ENCODE results near the gene ARF1. TPM values are rescaled to one million over a fixed set of nuclear protein-coding genes. Genes with fewer than 3 reads are reported as not detected.

The ARF1 gene
- total and polyA plus RNA-seq, 10 of the 15 experiments (the other 5 are each of a cell fraction or from before 2014, with no cell fraction given), result 48.4 to 508 (median 283) TPM

DNA sequence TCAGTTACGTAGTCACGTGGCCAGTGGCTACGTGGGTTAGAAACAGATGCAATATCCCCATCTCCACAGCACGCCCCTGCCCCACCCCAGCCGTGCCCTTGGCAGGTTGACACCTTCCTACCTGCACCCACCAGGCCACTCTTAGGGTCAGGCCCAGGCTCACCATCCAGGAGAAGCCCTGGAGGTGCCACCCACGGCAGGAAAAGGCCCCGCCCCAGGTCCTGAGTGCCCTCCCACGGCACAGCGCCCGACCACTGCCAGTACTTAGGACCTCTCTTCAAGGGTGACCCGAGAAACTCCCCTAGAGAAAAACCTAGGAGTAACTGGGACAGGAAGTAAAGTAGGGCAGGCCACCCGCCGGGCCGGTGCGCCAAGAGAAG is 19.1 kb downstream of the ARF1 start:
- FAIRE-seq, result no peak
- intact Hi-C loops (cut with micrococcal nuclease; ENCODE audit: unreplicated experiment), result no loop called here
- no peaks in the 10 kb centered on the region for H3K9me3 ChIP-seq (replicated peaks; ENCODE audit: control insufficient read depth, insufficient read depth, low read length)
- peak overlapping the region; percentile 66 for H3K4me2 ChIP-seq (ENCODE audit: control insufficient read depth, insufficient read depth)
- H3K79me2 ChIP-seq (ENCODE audit: control insufficient read depth, insufficient read depth, low read length), result peaks cover 21% of the 10 kb centered on the region
- in situ Hi-C loops (cut with MboI), result no loop called here
- no TSS peak for BruUV-seq (replicated peaks)
- CTCF ChIA-PET, result interaction anchor here (0.8 to 1.0 kb wide), 2 partner anchors 17 to 102 kb away, joined by 3 to 5 read pairs; no protein-coding TSS in a partner anchor
- no peak overlapping the region for H2AFZ ChIP-seq (ENCODE audit: control insufficient read depth, low read depth, low read length)
- RAD21 ChIA-PET (ENCODE audit: unreplicated experiment), result interaction anchor here (0.6 to 1.2 kb wide), 6 partner anchors 10 to 103 kb away, joined by 3 to 4 read pairs (median 3); no protein-coding TSS in a partner anchor
- DNase-seq (ENCODE audit: low read depth, low spot score), result no peak
- peaks cover 10% of the 10 kb centered on the region for H3K4me1 ChIP-seq (ENCODE audit: control insufficient read depth, insufficient read depth, low read length)
- SMC1A ChIA-PET (ENCODE audit: uncharacterized antibody, unreplicated experiment), result no interaction called here
- POLR2A ChIA-PET, result interaction anchor here (1.2 kb wide), 1 partner anchor 15 kb away, joined by 5 read pairs; no protein-coding TSS in a partner anchor
- H3K36me3 ChIP-seq (ENCODE audit: control insufficient read depth in 2 of 2, insufficient read depth in 2 of 2, low read length in 1 of 2), result peaks cover 2 to 38% of the 10 kb centered on the region in 2 experiments; a peak in 3 of 4 replicates
- peak overlapping the region; percentile 87 for H3K4me3 ChIP-seq
- TF ChIP-seq SPI1 (IDR thresholded peaks at IDR 0.05; ENCODE audit: borderline replicate concordance, insufficient read depth, low read depth, low read length), result no peak
- no peak for TF ChIP-seq POLR2A (IDR thresholded peaks at IDR 0.05; ENCODE audit: low read depth, low read length)
- TF ChIP-seq, protein P1, sequence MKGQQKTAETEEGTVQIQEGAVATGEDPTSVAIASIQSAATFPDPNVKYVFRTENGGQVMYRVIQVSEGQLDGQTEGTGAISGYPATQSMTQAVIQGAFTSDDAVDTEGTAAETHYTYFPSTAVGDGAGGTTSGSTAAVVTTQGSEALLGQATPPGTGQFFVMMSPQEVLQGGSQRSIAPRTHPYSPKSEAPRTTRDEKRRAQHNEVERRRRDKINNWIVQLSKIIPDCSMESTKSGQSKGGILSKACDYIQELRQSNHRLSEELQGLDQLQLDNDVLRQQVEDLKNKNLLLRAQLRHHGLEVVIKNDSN (IDR thresholded peaks at IDR 0.05; ENCODE audit: borderline replicate concordance, extremely low read length, insufficient read depth, low read depth, low read length), result peak; percentile 22
- ATAC-seq, result peak; percentile 1
- no peak overlapping the region; the same call in 1 of the 2 replicates for H3K27ac ChIP-seq (ENCODE audit: control insufficient read depth, insufficient read depth)
- no peaks in the 10 kb centered on the region for H3K27me3 ChIP-seq (replicated peaks in 1 of 2; ENCODE audit: control insufficient read depth in 2 of 2, insufficient read depth in 2 of 2, low read length in 1 of 2)
- H3K9ac ChIP-seq (ENCODE audit: control insufficient read depth, insufficient read depth, low read length), result peak overlapping the region; percentile 40; the same call in 1 of the 2 replicates
- WGBS (ENCODE audit: insufficient coverage, insufficient replicate concordance, low lambda C conversion rate, missing lambda C conversion rate), result 2% methylated on average over 15 of the region's 15 CpGs
- peaks cover 5% of the 10 kb centered on the region for H4K20me1 ChIP-seq (ENCODE audit: control insufficient read depth, insufficient read depth)

All from GM12878 (cell line).